Retinal pigment epithelial cell (primary cell): ENCODE measurements around the gene CACNA2D4.

ENCODE experiments used
- DNase-seq: peaks from one replicate; pipeline ENCODE4 v3.0.0-alpha.2; 2010; ENCODE audit warnings: low read depth
- H3K4me3 ChIP-seq: 2 replicates; pipeline ENCODE4 v1.5.1; 2011; ENCODE audit warnings: mild to moderate bottlenecking, low read length, control low read depth, moderate library complexity
- CTCF ChIP-seq: conservative IDR thresholded peaks from 2 replicates; pipeline ENCODE4 v1.5.1; 2011; ENCODE audit warnings: low read depth, low read length, control low read depth, inconsistent platforms

Gene CACNA2D4

GRCh38 chr12:1885082-1885596 is 33.3 kb downstream of the CACNA2D4 start:
- H3K4me3 ChIP-seq: no peak overlapping the region
- TF ChIP-seq CTCF: no peak
- DNase-seq: no peak

- H3K4me3 ChIP-seq: no peak overlapping the region
- TF ChIP-seq CTCF: no peak
- no peak for DNase-seq
Observed at GRCh38 chr12:1884651-1885050, 33.8 kb downstream of the CACNA2D4 start.

GRCh38 chr12:1883513-1883912 is 34.9 kb downstream of the CACNA2D4 start:
- TF ChIP-seq CTCF: no peak
- no peak for DNase-seq
- H3K4me3 ChIP-seq: no peak overlapping the region

GRCh38 chr12:1882850-1883470 is 35.5 kb downstream of the CACNA2D4 start:
- no peak for TF ChIP-seq CTCF
- DNase-seq: no peak
- H3K4me3 ChIP-seq: no peak overlapping the region

GRCh38 chr12:1882405-1882804 is 36.0 kb downstream of the CACNA2D4 start:
- DNase-seq: no peak
- H3K4me3 ChIP-seq: no peak overlapping the region
- no peak for TF ChIP-seq CTCF

GRCh38 chr12:1881936-1882335 is 36.5 kb downstream of the CACNA2D4 start:
- no peak for TF ChIP-seq CTCF
- no peak for DNase-seq
- no peak overlapping the region for H3K4me3 ChIP-seq

- no peak overlapping the region for H3K4me3 ChIP-seq
- TF ChIP-seq CTCF: no peak
- DNase-seq: no peak
Observed at GRCh38 chr12:1881301-1881700, 37.2 kb downstream of the CACNA2D4 start.
